ENCODE measurements around the gene FRMPD1. TPM values are rescaled to one million over a fixed set of nuclear protein-coding genes. Genes with fewer than 3 reads are reported as not detected.

The FRMPD1 gene
- total and polyA plus RNA-seq, 2 of the 13 experiments (the other 11 are each of a cell fraction or from before 2014, with no cell fraction given), result not detected

DNA sequence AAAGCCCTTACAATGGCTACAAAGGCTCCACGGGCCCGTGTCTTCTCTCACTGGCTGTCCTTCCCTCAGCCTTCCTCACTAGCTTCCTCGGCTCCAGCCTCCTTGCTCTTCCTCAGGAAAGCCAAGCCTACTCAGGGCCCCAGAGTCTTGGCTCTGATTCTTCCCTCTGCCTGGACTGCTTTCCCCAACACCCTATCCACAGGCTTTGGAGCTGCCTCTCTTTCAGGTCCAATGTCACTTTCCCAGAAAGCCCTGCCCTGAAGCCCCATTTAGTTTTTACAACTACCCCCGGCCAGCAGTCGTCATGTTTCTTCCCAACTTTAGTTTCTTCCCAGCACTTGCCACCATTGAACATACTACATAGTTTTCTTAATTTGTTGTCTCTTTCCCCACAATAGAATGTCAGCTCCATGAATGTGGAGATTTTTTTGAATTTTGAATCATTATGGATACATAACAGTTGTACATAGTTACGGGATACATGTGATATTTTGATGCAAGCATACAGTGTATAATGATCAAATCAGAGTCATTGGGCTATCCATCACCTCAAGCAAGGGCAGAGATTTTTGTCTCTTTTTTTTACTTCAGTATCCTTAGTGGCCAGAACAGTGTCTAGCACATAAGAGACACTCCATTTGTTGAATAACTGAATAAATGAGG, 40.9 kb upstream of the FRMPD1 start:
- in situ Hi-C loops (cut with HindIII; ENCODE audit: extremely low pct_ligation_motif_present, low pct_unique_long_range_greater_than_20kb), result no loop called here
- 26% methylated on average over 6 of the region's 6 CpGs for WGBS (ENCODE audit: low lambda C conversion rate)
- POLR2A ChIA-PET, result no interaction called here

More for the DNA sequence above, 40.9 kb upstream of the FRMPD1 start:
- Histone ChIP-seq H3K4me2 (ENCODE audit: low read depth, low read length) (no peak overlapping the region), H3K9me3 (ENCODE audit: low read length) (no peaks in the 10 kb centered on the region), H3K4me1 (ENCODE audit: insufficient read depth, low read length) (no peaks in the 10 kb centered on the region), H3K36me3 (replicated peaks in 1 of 2; ENCODE audit: control insufficient read depth in 1 of 2, insufficient read depth in 2 of 2, low read length in 2 of 2) (no peaks in the 10 kb centered on the region), H3K27me3 (ENCODE audit: control insufficient read depth in 1 of 2, insufficient read depth in 2 of 2, low read length in 2 of 2) (peaks cover 0 to 23% of the 10 kb centered on the region in 2 experiments; a peak in 3 of 5 replicates), H4K20me1 (ENCODE audit: insufficient read depth, low read length) (no peaks in the 10 kb centered on the region), H2AFZ (ENCODE audit: low read length) (no peak overlapping the region), H3K4me3 (replicated peaks in 1 of 3; ENCODE audit: insufficient read depth in 1 of 3, low read depth in 2 of 3, low read length in 3 of 3) (no peak overlapping the region), H3K27ac (ENCODE audit: extremely low read length, insufficient read depth, low read length) (no peak overlapping the region), H3K9ac (ENCODE audit: insufficient read depth, low read depth, low read length) (no peak overlapping the region), H3K79me2 (ENCODE audit: insufficient read depth, low read length) (no peaks in the 10 kb centered on the region)
- ATAC-seq (no peak), FAIRE-seq (no peak), DNase-seq (ENCODE audit: low spot score) (no peak)
- TF ChIP-seq ZNF101 (CRISPR knock-in tag; IDR thresholded peaks at IDR 0.05; ENCODE audit: borderline replicate concordance, low read depth) (no peak), ZNF263 (CRISPR knock-in tag; IDR thresholded peaks at IDR 0.05) (no peak), NR2F6 (IDR thresholded peaks at IDR 0.05) (no peak), NR2F6 (CRISPR knock-in tag; IDR thresholded peaks at IDR 0.05) (no peak), TCF7L2 (IDR thresholded peaks at IDR 0.05; ENCODE audit: low read depth, low read length) (no peak), EEA1 (CRISPR knock-in tag; IDR thresholded peaks at IDR 0.05; ENCODE audit: borderline replicate concordance) (no peak), IKZF4 (CRISPR knock-in tag; IDR thresholded peaks at IDR 0.05; ENCODE audit: borderline replicate concordance, low read depth, not compliant biosample characterization) (no peak), U2AF1 (optimal IDR thresholded peaks at IDR 0.05; ENCODE audit: low read depth, low read length) (no peak)
- TF ChIP-seq, protein P1, sequence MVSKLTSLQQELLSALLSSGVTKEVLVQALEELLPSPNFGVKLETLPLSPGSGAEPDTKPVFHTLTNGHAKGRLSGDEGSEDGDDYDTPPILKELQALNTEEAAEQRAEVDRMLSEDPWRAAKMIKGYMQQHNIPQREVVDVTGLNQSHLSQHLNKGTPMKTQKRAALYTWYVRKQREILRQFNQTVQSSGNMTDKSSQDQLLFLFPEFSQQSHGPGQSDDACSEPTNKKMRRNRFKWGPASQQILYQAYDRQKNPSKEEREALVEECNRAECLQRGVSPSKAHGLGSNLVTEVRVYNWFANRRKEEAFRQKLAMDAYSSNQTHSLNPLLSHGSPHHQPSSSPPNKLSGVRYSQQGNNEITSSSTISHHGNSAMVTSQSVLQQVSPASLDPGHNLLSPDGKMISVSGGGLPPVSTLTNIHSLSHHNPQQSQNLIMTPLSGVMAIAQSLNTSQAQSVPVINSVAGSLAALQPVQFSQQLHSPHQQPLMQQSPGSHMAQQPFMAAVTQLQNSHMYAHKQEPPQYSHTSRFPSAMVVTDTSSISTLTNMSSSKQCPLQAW (CRISPR knock-in tag; IDR thresholded peaks at IDR 0.05), result no peak
- TF ChIP-seq, protein P2, sequence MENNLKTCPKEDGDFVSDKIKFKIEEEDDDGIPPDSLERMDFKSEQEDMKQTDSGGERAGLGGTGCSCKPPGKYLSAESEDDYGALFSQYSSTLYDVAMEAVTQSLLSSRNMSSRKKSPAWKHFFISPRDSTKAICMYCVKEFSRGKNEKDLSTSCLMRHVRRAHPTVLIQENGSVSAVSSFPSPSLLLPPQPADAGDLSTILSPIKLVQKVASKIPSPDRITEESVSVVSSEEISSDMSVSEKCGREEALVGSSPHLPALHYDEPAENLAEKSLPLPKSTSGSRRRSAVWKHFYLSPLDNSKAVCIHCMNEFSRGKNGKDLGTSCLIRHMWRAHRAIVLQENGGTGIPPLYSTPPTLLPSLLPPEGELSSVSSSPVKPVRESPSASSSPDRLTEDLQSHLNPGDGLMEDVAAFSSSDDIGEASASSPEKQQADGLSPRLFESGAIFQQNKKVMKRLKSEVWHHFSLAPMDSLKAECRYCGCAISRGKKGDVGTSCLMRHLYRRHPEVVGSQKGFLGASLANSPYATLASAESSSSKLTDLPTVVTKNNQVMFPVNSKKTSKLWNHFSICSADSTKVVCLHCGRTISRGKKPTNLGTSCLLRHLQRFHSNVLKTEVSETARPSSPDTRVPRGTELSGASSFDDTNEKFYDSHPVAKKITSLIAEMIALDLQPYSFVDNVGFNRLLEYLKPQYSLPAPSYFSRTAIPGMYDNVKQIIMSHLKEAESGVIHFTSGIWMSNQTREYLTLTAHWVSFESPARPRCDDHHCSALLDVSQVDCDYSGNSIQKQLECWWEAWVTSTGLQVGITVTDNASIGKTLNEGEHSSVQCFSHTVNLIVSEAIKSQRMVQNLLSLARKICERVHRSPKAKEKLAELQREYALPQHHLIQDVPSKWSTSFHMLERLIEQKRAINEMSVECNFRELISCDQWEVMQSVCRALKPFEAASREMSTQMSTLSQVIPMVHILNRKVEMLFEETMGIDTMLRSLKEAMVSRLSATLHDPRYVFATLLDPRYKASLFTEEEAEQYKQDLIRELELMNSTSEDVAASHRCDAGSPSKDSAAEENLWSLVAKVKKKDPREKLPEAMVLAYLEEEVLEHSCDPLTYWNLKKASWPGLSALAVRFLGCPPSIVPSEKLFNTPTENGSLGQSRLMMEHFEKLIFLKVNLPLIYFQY (CRISPR knock-in tag; IDR thresholded peaks at IDR 0.05; ENCODE audit: borderline replicate concordance), result no peak
- TF ChIP-seq, protein P3, sequence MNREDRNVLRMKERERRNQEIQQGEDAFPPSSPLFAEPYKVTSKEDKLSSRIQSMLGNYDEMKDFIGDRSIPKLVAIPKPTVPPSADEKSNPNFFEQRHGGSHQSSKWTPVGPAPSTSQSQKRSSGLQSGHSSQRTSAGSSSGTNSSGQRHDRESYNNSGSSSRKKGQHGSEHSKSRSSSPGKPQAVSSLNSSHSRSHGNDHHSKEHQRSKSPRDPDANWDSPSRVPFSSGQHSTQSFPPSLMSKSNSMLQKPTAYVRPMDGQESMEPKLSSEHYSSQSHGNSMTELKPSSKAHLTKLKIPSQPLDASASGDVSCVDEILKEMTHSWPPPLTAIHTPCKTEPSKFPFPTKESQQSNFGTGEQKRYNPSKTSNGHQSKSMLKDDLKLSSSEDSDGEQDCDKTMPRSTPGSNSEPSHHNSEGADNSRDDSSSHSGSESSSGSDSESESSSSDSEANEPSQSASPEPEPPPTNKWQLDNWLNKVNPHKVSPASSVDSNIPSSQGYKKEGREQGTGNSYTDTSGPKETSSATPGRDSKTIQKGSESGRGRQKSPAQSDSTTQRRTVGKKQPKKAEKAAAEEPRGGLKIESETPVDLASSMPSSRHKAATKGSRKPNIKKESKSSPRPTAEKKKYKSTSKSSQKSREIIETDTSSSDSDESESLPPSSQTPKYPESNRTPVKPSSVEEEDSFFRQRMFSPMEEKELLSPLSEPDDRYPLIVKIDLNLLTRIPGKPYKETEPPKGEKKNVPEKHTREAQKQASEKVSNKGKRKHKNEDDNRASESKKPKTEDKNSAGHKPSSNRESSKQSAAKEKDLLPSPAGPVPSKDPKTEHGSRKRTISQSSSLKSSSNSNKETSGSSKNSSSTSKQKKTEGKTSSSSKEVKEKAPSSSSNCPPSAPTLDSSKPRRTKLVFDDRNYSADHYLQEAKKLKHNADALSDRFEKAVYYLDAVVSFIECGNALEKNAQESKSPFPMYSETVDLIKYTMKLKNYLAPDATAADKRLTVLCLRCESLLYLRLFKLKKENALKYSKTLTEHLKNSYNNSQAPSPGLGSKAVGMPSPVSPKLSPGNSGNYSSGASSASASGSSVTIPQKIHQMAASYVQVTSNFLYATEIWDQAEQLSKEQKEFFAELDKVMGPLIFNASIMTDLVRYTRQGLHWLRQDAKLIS (CRISPR knock-in tag; IDR thresholded peaks at IDR 0.05), result no peak
- CTCF ChIA-PET (ENCODE audit: low intra/inter-chr PET ratio, low total read pairs), result no interaction called here
- no TSS peak for BruUV-seq (replicated peaks)
- intact Hi-C loops (cut with micrococcal nuclease; ENCODE audit: unreplicated experiment), result no loop called here

All from HepG2 (cell line).